Breast epithelium (tissue), 3 donors: ENCODE data around the gene TMEM266.

Experiments
- CTCF ChIP-seq, 3 donors: fragments of 450-650 bp; IDR thresholded peaks; one replicate each; pipeline ENCODE4 v1.5.1; 2016 to 2017; ENCODE audit warnings: antibody characterized with exemption in 3 of 3, mild to moderate bottlenecking in 3 of 3, moderate library complexity in 3 of 3
- POLR2AphosphoS5 ChIP-seq, 3 donors: sonication (generic); formaldehyde crosslinking; IDR thresholded peaks; one replicate each; pipeline ENCODE4 v1.6.1; 2017; ENCODE audit warnings: antibody characterized with exemption in 3 of 3

DNA sequence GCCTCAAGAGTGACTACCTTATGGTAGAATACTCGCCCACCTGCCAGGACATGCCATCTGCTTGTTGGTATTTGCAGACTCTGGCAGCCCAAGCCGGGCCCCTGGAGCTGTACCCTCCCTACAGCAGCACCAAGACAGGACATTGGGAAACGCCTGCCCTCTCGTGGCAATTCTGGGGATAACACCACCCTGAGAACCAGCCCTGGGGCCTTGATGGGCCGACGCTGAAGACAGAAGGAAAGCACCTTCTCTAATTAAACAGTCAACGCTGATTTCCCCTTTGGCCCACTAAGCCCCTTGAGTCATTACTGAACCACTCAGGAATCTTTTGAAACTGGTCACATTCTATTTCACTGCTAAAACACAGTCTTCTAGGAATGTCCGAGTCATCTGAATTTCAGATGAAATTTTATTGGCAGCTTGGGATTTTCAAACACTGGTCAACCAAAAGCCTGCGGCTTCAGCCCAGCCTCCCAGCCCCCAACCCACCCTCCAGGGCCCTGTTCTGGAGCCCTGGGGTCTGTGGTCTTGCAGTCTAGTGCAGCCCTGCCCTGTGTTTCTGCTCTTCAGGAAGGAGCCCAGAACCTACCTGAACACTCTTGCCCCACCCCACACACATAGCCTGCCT is 91.3 kb downstream of the TMEM266 start:
- TF ChIP-seq CTCF (IDR thresholded peaks at IDR 0.05) (peak; percentile 69 to 75 (median 73)), POLR2AphosphoS5 (IDR thresholded peaks at IDR 0.05) (no peak)
